ENCODE measurements around the gene FRAS1.

Gene FRAS1

GRCh38 chr4:78184584-78184983, 127.5 kb downstream of the FRAS1 start:
- no peak overlapping the region for H3K4me3 ChIP-seq (ENCODE audit: low read length)
- no peak for TF ChIP-seq CTCF (conservative IDR thresholded peaks at IDR 0.05; ENCODE audit: low read depth, low read length)
- DNase-seq (ENCODE audit: low read depth) = no peak

GRCh38 chr4:78185117-78185516, 128.0 kb downstream of the FRAS1 start:
- TF ChIP-seq CTCF (conservative IDR thresholded peaks at IDR 0.05; ENCODE audit: low read depth, low read length) = no peak
- H3K4me3 ChIP-seq (ENCODE audit: low read length) = no peak overlapping the region
- DNase-seq (ENCODE audit: low read depth) = no peak

- DNase-seq (ENCODE audit: low read depth) = no peak
- H3K4me3 ChIP-seq (ENCODE audit: low read length) = no peak overlapping the region
- no peak for TF ChIP-seq CTCF (conservative IDR thresholded peaks at IDR 0.05; ENCODE audit: low read depth, low read length)
Measured at GRCh38 chr4:78186597-78187543, 129.7 kb downstream of the FRAS1 start.

- no peak for TF ChIP-seq CTCF (conservative IDR thresholded peaks at IDR 0.05; ENCODE audit: low read depth, low read length)
- DNase-seq (ENCODE audit: low read depth) = no peak
- H3K4me3 ChIP-seq (ENCODE audit: low read length) = no peak overlapping the region
Measured at GRCh38 chr4:78190068-78190467, 132.9 kb downstream of the FRAS1 start.

GRCh38 chr4:78190595-78190994, 133.5 kb downstream of the FRAS1 start:
- TF ChIP-seq CTCF (conservative IDR thresholded peaks at IDR 0.05; ENCODE audit: low read depth, low read length) = no peak
- DNase-seq (ENCODE audit: low read depth) = no peak
- no peak overlapping the region for H3K4me3 ChIP-seq (ENCODE audit: low read length)

GRCh38 chr4:78197947-78198346, 140.8 kb downstream of the FRAS1 start:
- no peak for DNase-seq (ENCODE audit: low read depth)
- TF ChIP-seq CTCF (conservative IDR thresholded peaks at IDR 0.05; ENCODE audit: low read depth, low read length) = no peak
- no peak overlapping the region for H3K4me3 ChIP-seq (ENCODE audit: low read length)

- no peak overlapping the region for H3K4me3 ChIP-seq (ENCODE audit: low read length)
- no peak for TF ChIP-seq CTCF (conservative IDR thresholded peaks at IDR 0.05; ENCODE audit: low read depth, low read length)
- no peak for DNase-seq (ENCODE audit: low read depth)
Measured at GRCh38 chr4:78199984-78200383, 142.9 kb downstream of the FRAS1 start.
